Ovary (tissue), 9 donors: ENCODE measurements around the gene TEX2. TPM values are rescaled to one million over a fixed set of nuclear protein-coding genes. Genes with fewer than 3 reads are reported as not detected.

Experiments
- DNase-seq, 5 donors: peaks; one replicate each; pipeline ENCODE4 v3.0.0-alpha.2; 2019 to 2020
- H3K27ac ChIP-seq, 2 donors: fragments of 200-600 bp; one replicate each; pipeline versions ENCODE4 v1.5.1 to v1.8.0; 2019 to 2022
- H3K27me3 ChIP-seq: fragments of 200-600 bp; one replicate; pipeline ENCODE4 v1.8.0; 2022
- H3K36me3 ChIP-seq: fragments of 200-600 bp; sonication (generic); one replicate; pipeline ENCODE4 v1.5.1; 2019
- H3K4me1 ChIP-seq: one replicate; pipeline ENCODE4 v1.8.1; 2013; ENCODE audit warnings: mild to moderate bottlenecking, moderate library complexity; ENCODE audit not compliant: insufficient read depth
- H3K4me3 ChIP-seq: fragments of 200-600 bp; sonication (generic); one replicate; pipeline ENCODE4 v1.5.1; 2017
- H3K9me3 ChIP-seq, 2 donors: fragments of 200-600 bp in 1 of 2; sonication (generic) in 1 of 2; one replicate each; pipeline versions ENCODE4 v1.5.1 to v1.8.1; 2013 to 2019; ENCODE audit warnings: mild to moderate bottlenecking in 1 of 2, moderate library complexity in 1 of 2
- EP300 ChIP-seq: sonication (generic); formaldehyde crosslinking; IDR thresholded peaks from one replicate; pipeline ENCODE4 v1.6.1; 2017; ENCODE audit warnings: antibody characterized with exemption
- POLR2A ChIP-seq: fragments of 450-650 bp; IDR thresholded peaks from one replicate; pipeline ENCODE4 v1.6.1; 2017; ENCODE audit warnings: antibody characterized with exemption, mild to moderate bottlenecking, moderate library complexity
- whole genome bisulfite sequencing, 3 donors: extraction: QIAGEN DNeasy Blood & Tissue Kit in 1 of 3; methylation state at CpG; one replicate each; pipeline versions ENCODE4 v1.1.5 to v1.1.7; 2013 to 2017; 5-methylcytosine and 5-hydroxymethylcytosine counted together
- intact Hi-C, 4 donors: fragments of 100-400 bp; cut with DNase I; formaldehyde crosslinking; loops; one replicate each; pipeline versions ENCODE4 v1.11.0 to v1.15.1; 2022 to 2023
- polyA plus RNA-seq, 2 donors: library from polyadenylated mRNA; stranded (reverse); fragments of 200-250 nt in 1 of 2; fragments of 350-450 nt in 1 of 2; fragmentation: Illumina TruSeq in 1 of 2; extraction: RNeasy Lipid Tissue Mini Kit (QIAGEN cat#74804) in 1 of 2; gene quantifications; one replicate each; pipeline ENCODE4 v1.2.3, GENCODE V29; 2013 to 2014
- total RNA-seq, 7 donors: library from RNA; depleted of rRNA in 2 of 7; stranded (reverse); fragments of >200 nt in 2 of 7; fragmentation: NEBNext Ultra II Directional in 3 of 7; extraction: Animal tissue kit (Norgen Biotek cat#: 25700) in 3 of 7; gene quantifications; one replicate each; pipeline versions ENCODE4 v1.1.0 to v1.2.4, GENCODE V29; 2016 to 2023
- TF ChIP-seq, protein P1 (sequence below), 3 donors: fragments of 450-650 bp in 2 of 3; fragments of 200-600 bp in 1 of 3; IDR thresholded peaks; one replicate each; pipeline versions ENCODE4 v1.5.1 to v1.8.0; 2016 to 2022; ENCODE audit warnings: antibody characterized with exemption in 3 of 3, mild to moderate bottlenecking in 1 of 3
- donor health status: DM: no; HTN: no; CAD: no; lungs with moderate emphysema.
- donor health status: DM: no; HTN: no; CAD: no.
- donor health status: Bipolar disorder and iron deficiency.
- donor health status: DM: yes; HTN: yes; CAD: no.
- donor health status: DM: no; HTN: no; CAD: no.
- donor health status: DM: yes; HTN: yes; CAD: no.

Gene TEX2
- total and polyA plus RNA-seq, 9 donors: 13.9 to 36.7 (median 31.4) TPM

GRCh38 chr17:64276961-64277505 lies 14.0 kb upstream of the TEX2 start:
- Histone ChIP-seq H3K27me3 (no peaks in the 10 kb centered on the region), H3K27ac (peak overlapping the region in 1 of 2 donors; percentile 61), H3K9me3 (no peaks in the 10 kb centered on the region), H3K4me1 (no peaks in the 10 kb centered on the region), H3K4me3 (no peak overlapping the region), H3K36me3 (no peaks in the 10 kb centered on the region)
- WGBS, 3 donors: 74 to 82% (median 76%) methylated on average over 11 of the region's 11 CpGs
- intact Hi-C loops: loop anchor here in 1 of 4 donors (5.0 kb wide), 1 partner anchor 130 kb away; no protein-coding TSS in a partner anchor
- TF ChIP-seq POLR2A (no peak), EP300 (no peak)
- TF ChIP-seq, protein P1, sequence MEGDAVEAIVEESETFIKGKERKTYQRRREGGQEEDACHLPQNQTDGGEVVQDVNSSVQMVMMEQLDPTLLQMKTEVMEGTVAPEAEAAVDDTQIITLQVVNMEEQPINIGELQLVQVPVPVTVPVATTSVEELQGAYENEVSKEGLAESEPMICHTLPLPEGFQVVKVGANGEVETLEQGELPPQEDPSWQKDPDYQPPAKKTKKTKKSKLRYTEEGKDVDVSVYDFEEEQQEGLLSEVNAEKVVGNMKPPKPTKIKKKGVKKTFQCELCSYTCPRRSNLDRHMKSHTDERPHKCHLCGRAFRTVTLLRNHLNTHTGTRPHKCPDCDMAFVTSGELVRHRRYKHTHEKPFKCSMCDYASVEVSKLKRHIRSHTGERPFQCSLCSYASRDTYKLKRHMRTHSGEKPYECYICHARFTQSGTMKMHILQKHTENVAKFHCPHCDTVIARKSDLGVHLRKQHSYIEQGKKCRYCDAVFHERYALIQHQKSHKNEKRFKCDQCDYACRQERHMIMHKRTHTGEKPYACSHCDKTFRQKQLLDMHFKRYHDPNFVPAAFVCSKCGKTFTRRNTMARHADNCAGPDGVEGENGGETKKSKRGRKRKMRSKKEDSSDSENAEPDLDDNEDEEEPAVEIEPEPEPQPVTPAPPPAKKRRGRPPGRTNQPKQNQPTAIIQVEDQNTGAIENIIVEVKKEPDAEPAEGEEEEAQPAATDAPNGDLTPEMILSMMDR (IDR thresholded peaks at IDR 0.05): no peak
- no peak for DNase-seq

GRCh38 chr17:64275016-64275415 lies 12.0 kb upstream of the TEX2 start:
- no peak for DNase-seq
- Histone ChIP-seq H3K9me3 (no peaks in the 10 kb centered on the region), H3K4me1 (no peaks in the 10 kb centered on the region), H3K36me3 (no peaks in the 10 kb centered on the region), H3K27me3 (no peaks in the 10 kb centered on the region), H3K4me3 (no peak overlapping the region), H3K27ac (no peak overlapping the region)
- TF ChIP-seq, protein P1 (IDR thresholded peaks at IDR 0.05): no peak
- TF ChIP-seq POLR2A: no peak
- no peak for TF ChIP-seq EP300
- intact Hi-C loops: loop anchor here in 1 of 4 donors (5.0 kb wide), 1 partner anchor 128 kb away; no protein-coding TSS in a partner anchor
- 84 to 89% (median 89%) methylated on average over 3 of the region's 3 CpGs for WGBS, 3 donors

DNA sequence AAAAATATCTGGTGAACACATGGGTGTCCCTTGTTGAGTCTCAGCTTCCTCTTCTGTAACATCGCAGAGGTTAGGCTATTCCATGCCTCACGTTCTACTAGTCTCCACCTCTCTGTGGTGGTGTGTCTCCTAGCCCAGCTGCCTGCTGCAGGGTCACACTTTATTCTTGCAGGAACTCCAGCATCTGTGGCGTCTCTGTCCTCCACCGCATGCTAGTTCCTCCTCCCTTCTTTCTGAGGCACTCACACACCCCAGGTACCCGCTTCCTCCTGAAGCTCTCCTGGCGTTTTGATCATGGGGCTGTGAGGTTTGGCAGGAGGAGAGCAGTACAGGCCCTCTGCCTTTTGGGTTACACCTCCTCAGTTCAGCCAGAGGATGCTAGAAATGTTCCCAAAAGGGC lies 9.9 kb upstream of the TEX2 start:
- intact Hi-C loops: no loop called here
- WGBS, 3 donors: 87 to 91% (median 91%) methylated on average over 6 of the region's 6 CpGs
- H3K4me3 ChIP-seq: no peak overlapping the region
- no peaks in the 10 kb centered on the region for H3K9me3 ChIP-seq
- H3K4me1 ChIP-seq: no peaks in the 10 kb centered on the region
- H3K27ac ChIP-seq: no peak overlapping the region
- H3K36me3 ChIP-seq: no peaks in the 10 kb centered on the region
- no peak for DNase-seq
- H3K27me3 ChIP-seq: no peaks in the 10 kb centered on the region
- TF ChIP-seq, protein P1 (IDR thresholded peaks at IDR 0.05): no peak
- no peak for TF ChIP-seq EP300
- no peak for TF ChIP-seq POLR2A

- Histone ChIP-seq H3K27me3 (no peaks in the 10 kb centered on the region), H3K27ac (no peak overlapping the region), H3K4me1 (no peaks in the 10 kb centered on the region), H3K9me3 (no peaks in the 10 kb centered on the region), H3K4me3 (no peak overlapping the region), H3K36me3 (no peaks in the 10 kb centered on the region)
- no peak for TF ChIP-seq POLR2A
- TF ChIP-seq, protein P1 (IDR thresholded peaks at IDR 0.05): no peak
- intact Hi-C loops: no loop called here
- DNase-seq: no peak
- 42 to 58% (median 50%) methylated on average over 6 of the region's 6 CpGs for WGBS, 3 donors
Measured at GRCh38 chr17:64270885-64271284, 7.8 kb upstream of the TEX2 start.
